ENCODE data around the gene SNX32. TPM values are rescaled to one million over a fixed set of nuclear protein-coding genes. Genes with fewer than 3 reads are reported as not detected.

The SNX32 gene
- total and polyA plus RNA-seq, 2 of the 13 experiments (the other 11 are each of a cell fraction or from before 2014, with no cell fraction given) = 0.09 to 0.34 TPM

DNA sequence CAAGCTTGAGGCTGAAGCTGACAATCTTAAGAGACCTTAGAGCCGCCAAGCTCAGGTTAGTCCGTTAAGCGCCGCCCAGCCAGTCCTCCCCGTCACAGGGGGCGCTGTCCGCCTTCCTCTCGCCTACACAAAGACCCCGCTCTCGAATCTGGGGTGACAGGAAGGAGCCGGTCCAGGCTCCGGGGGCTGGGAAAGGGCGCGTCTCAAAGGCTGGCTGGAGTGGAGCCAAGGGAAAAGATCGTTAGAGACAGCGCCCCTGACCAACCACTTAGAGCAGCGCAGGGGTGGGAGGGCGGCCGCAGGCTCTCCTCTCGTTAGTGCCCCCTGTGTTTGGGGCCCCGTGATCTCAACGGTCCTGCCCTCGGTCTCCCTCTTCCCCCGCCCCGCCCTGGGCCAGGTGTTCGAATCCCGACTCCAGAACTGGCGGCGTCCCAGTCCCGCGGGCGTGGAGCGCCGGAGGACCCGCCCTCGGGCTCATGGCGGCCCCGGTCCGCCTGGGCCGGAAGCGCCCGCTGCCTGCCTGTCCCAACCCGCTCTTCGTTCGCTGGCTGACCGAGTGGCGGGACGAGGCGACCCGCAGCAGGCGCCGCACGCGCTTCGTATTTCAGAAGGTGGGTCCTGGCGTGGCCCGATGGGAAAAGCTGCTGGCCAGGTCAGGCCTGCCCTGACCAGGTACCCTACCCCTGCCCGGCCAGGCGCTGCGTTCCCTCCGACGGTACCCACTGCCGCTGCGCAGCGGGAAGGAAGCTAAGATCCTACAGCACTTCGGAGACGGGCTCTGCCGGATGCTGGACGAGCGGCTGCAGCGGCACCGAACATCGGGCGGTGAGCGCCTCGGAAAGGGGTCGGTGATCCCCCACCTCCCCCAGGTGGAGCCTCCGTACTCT is 26.8 kb downstream of the SNX32 start, which contains the start of gene MUS81 (continued):
- TF ChIP-seq, protein P1, sequence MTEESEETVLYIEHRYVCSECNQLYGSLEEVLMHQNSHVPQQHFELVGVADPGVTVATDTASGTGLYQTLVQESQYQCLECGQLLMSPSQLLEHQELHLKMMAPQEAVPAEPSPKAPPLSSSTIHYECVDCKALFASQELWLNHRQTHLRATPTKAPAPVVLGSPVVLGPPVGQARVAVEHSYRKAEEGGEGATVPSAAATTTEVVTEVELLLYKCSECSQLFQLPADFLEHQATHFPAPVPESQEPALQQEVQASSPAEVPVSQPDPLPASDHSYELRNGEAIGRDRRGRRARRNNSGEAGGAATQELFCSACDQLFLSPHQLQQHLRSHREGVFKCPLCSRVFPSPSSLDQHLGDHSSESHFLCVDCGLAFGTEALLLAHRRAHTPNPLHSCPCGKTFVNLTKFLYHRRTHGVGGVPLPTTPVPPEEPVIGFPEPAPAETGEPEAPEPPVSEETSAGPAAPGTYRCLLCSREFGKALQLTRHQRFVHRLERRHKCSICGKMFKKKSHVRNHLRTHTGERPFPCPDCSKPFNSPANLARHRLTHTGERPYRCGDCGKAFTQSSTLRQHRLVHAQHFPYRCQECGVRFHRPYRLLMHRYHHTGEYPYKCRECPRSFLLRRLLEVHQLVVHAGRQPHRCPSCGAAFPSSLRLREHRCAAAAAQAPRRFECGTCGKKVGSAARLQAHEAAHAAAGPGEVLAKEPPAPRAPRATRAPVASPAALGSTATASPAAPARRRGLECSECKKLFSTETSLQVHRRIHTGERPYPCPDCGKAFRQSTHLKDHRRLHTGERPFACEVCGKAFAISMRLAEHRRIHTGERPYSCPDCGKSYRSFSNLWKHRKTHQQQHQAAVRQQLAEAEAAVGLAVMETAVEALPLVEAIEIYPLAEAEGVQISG (CRISPR knock-in tag; IDR thresholded peaks at IDR 0.05) = peak; percentile 99
- TF ChIP-seq ZNF776 (CRISPR knock-in tag; IDR thresholded peaks at IDR 0.05) (peak; percentile 87; the same call in 1 of the 2 replicates), ZNF839 (CRISPR knock-in tag; IDR thresholded peaks at IDR 0.05; ENCODE audit: borderline replicate concordance) (no peak), SNAPC2 (CRISPR knock-in tag; IDR thresholded peaks at IDR 0.05) (no peak), ZNF775 (CRISPR knock-in tag; IDR thresholded peaks at IDR 0.05; ENCODE audit: borderline replicate concordance) (no peak; the same call in 1 of the 2 replicates), KDM4B (CRISPR knock-in tag; IDR thresholded peaks at IDR 0.05) (no peak), ZNF256 (CRISPR knock-in tag; conservative IDR thresholded peaks at IDR 0.05) (no peak), ZNF224 (CRISPR knock-in tag; IDR thresholded peaks at IDR 0.05) (0 out of 2 replicates have a peak, but pooled peaks have one; percentile 33), ADNP (CRISPR knock-in tag; IDR thresholded peaks at IDR 0.05) (peak; percentile 27; the same call in 1 of the 2 replicates), ZNF33A (CRISPR knock-in tag; IDR thresholded peaks at IDR 0.05; ENCODE audit: borderline replicate concordance) (peak; percentile 88; the same call in 1 of the 2 replicates), ZNF580 (CRISPR knock-in tag; IDR thresholded peaks at IDR 0.05; ENCODE audit: borderline replicate concordance, low read depth) (no peak; the same call in 1 of the 2 replicates), ZFP36 (IDR thresholded peaks at IDR 0.05; ENCODE audit: borderline replicate concordance, low read depth, low read length, partially characterized antibody) (no peak), ELF4 (CRISPR knock-in tag; IDR thresholded peaks at IDR 0.05; ENCODE audit: borderline replicate concordance) (peak; percentile 77; the same call in 1 of the 2 replicates), ZNF333 (CRISPR knock-in tag; IDR thresholded peaks at IDR 0.05; ENCODE audit: borderline replicate concordance) (peak; percentile 66; the same call in 1 of the 2 replicates), SYNCRIP (IDR thresholded peaks at IDR 0.05; ENCODE audit: insufficient read depth, low read depth, low read length) (no peak), CEBPB (IDR thresholded peaks at IDR 0.05; ENCODE audit: borderline replicate concordance, low read depth, low read length) (no peak)
- TF ChIP-seq, protein P2, sequence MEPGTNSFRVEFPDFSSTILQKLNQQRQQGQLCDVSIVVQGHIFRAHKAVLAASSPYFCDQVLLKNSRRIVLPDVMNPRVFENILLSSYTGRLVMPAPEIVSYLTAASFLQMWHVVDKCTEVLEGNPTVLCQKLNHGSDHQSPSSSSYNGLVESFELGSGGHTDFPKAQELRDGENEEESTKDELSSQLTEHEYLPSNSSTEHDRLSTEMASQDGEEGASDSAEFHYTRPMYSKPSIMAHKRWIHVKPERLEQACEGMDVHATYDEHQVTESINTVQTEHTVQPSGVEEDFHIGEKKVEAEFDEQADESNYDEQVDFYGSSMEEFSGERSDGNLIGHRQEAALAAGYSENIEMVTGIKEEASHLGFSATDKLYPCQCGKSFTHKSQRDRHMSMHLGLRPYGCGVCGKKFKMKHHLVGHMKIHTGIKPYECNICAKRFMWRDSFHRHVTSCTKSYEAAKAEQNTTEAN (CRISPR knock-in tag; conservative IDR thresholded peaks at IDR 0.05) = no peak; the same call in none of the 2 replicates
- TF ChIP-seq, protein P3, sequence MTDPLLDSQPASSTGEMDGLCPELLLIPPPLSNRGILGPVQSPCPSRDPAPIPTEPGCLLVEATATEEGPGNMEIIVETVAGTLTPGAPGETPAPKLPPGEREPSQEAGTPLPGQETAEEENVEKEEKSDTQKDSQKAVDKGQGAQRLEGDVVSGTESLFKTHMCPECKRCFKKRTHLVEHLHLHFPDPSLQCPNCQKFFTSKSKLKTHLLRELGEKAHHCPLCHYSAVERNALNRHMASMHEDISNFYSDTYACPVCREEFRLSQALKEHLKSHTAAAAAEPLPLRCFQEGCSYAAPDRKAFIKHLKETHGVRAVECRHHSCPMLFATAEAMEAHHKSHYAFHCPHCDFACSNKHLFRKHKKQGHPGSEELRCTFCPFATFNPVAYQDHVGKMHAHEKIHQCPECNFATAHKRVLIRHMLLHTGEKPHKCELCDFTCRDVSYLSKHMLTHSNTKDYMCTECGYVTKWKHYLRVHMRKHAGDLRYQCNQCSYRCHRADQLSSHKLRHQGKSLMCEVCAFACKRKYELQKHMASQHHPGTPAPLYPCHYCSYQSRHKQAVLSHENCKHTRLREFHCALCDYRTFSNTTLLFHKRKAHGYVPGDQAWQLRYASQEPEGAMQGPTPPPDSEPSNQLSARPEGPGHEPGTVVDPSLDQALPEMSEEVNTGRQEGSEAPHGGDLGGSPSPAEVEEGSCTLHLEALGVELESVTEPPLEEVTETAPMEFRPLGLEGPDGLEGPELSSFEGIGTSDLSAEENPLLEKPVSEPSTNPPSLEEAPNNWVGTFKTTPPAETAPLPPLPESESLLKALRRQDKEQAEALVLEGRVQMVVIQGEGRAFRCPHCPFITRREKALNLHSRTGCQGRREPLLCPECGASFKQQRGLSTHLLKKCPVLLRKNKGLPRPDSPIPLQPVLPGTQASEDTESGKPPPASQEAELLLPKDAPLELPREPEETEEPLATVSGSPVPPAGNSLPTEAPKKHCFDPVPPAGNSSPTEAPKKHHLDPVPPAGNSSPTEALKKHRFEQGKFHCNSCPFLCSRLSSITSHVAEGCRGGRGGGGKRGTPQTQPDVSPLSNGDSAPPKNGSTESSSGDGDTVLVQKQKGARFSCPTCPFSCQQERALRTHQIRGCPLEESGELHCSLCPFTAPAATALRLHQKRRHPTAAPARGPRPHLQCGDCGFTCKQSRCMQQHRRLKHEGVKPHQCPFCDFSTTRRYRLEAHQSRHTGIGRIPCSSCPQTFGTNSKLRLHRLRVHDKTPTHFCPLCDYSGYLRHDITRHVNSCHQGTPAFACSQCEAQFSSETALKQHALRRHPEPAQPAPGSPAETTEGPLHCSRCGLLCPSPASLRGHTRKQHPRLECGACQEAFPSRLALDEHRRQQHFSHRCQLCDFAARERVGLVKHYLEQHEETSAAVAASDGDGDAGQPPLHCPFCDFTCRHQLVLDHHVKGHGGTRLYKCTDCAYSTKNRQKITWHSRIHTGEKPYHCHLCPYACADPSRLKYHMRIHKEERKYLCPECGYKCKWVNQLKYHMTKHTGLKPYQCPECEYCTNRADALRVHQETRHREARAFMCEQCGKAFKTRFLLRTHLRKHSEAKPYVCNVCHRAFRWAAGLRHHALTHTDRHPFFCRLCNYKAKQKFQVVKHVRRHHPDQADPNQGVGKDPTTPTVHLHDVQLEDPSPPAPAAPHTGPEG (CRISPR knock-in tag; IDR thresholded peaks at IDR 0.05) = no peak
